GM12892 (cell line): ENCODE results near the gene KRT33B.
"Not testable (repeated sequence)": the region's sequence is repeated elsewhere in the genome, so short reads cannot be mapped to it uniquely, and the experiment has no call there.

ENCODE experiments used
- DNase-seq: peaks from one replicate; pipeline ENCODE4 v3.0.0; 2011; ENCODE audit not compliant: insufficient read length
- FAIRE-seq: peaks from 2 replicates; lab custom pipeline; 2011; peaks lifted over from hg19 to GRCh38; lab: Jason Lieb, UNC
- POLR2A ChIP-seq: IDR thresholded peaks from 2 replicates; pipeline ENCODE4 v1.6.1; 2011; ENCODE audit warnings: low read depth, low read length, control low read depth
- POLR2AphosphoS5 ChIP-seq: IDR thresholded peaks from 2 replicates; pipeline ENCODE4 v1.6.1; 2011; ENCODE audit warnings: low read depth, low read length, control low read depth
- TAF1 ChIP-seq: IDR thresholded peaks from 2 replicates; pipeline ENCODE4 v1.6.1; 2011; ENCODE audit warnings: low read depth, mild to moderate bottlenecking, control low read depth, low read length, borderline replicate concordance

Gene KRT33B

DNA sequence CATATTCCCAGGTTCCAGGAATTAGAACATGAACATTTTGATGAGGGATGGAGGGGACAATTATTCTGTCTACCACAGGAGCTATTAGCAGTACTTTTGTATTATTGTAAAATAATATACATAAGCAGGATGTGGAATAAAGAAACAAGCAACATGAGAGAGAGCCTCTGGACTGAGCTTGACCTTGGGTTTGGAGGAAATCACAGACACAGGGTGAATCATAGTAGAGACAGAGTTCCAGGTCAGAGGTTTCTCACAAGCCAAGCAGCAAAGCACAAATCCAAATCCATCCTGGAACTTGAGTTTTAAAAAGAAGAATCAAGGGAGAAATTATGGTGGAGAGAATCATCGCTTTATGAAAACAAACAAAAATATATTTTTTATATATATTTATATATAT, 22.7 kb upstream of the KRT33B start:
- FAIRE-seq (no peak), DNase-seq (no peak)
- TF ChIP-seq POLR2A (no peak), POLR2AphosphoS5 (no peak), TAF1 (no peak)

DNA sequence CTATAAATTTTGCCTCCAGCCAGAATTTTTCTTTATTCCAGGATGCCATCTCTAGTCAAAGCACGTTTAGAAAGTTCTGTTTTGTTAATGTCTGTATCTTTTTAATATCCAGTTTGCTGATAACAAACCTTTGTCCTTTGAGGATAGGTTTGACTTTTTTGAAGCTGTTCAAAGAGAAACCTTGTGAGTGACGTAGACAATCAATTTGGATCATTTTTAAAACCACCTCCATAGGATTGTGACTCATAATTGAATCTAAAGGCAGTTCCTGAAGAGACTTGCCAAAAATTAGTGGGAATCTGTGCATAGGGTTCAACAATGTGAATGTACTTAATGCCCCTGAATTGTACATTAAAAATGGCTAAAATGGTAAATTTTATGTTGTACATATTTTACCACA, 21.9 kb upstream of the KRT33B start:
- TF ChIP-seq TAF1: no peak
- no peak for TF ChIP-seq POLR2A
- TF ChIP-seq POLR2AphosphoS5: no peak
- DNase-seq (no peak), FAIRE-seq (no peak)

DNA sequence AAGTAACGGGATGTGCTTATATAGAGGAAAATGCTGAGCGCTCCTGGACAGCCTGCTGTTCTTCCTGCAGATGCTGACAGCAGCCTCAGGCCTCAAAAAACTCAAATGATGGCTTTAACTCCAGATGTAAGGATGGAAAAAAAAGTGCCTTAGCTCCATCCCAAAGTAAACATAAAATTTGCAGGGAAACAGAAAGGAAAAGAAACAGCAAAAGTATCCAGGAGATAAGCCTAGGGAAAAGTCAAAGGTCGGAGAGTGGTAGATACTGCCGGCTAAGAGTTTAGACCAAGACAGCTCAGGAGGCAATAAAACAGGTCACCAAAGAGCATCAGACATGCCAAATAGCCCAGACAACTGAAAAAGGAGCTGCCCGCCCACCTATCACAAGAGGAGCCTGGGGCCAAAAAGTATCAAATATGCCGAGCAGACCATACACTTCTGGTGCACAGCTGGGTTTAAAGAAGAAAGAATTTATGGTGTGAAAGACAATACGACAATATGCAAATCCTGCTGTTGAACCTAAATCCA, 20.9 kb upstream of the KRT33B start:
- FAIRE-seq (no peak), DNase-seq (no peak)
- TF ChIP-seq POLR2A (no peak), TAF1 (no peak), POLR2AphosphoS5 (no peak)

DNA sequence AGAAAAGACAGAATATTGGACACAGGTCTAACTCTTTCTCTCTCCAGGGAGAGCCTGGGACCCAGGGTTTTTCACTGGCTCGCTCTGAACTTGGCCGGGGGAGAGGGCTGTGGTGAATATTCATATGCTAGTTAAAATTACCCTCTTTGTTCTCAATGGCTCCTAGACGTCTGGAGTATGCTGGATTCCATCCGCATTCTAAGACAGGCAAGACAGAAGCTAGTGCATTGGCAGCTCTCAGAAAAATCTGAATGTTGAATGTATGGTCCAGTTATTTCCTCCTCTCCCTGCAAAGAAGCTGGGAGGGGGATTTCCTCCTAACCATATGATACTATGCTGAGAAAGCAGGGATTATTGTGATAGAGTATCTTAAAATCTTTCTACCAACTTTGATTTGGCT, 18.1 kb upstream of the KRT33B start:
- FAIRE-seq (no peak), DNase-seq (no peak)
- TF ChIP-seq TAF1: no peak
- no peak for TF ChIP-seq POLR2A
- no peak for TF ChIP-seq POLR2AphosphoS5

DNA sequence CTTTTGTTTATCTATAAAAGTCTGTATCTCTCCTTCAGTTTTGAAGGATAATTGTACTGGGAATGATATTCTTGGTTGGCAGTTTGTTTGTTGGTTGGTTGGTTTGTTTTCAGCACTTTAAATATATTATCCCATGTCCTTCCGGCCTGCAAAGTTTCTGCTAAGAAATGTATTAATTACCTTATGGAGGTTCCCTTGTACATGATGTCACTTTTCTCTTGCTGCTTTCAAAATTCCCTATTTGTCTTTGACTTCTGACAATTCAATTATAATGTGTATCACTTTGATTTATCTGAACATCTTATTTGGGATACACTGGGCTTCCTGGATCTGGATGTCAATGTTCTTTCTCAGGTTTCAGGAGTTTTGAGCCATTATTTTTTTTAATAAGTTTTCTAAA, 16.6 kb upstream of the KRT33B start:
- FAIRE-seq (no peak), DNase-seq (no peak)
- TF ChIP-seq POLR2A (no peak), POLR2AphosphoS5 (no peak), TAF1 (no peak)

DNA sequence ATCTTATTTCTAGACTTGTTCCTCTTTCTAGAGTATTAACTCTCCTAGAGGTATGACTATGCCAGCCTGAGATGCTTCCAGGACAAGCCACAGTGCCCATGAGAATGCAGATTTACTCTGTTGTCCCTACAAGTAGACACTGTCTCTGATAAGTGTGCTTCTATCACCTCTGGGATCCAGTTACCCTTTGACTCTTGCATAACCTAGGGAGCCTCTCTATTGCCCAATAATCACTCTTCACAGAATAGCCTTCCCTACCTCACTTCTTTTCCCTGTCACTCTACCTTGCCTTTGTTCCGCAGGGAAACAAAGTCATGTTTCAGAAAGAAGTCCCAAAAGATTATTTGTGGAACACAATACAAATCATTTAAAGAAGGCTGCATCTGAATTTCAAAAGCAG, 14.1 kb upstream of the KRT33B start:
- DNase-seq: no peak
- FAIRE-seq: no peak
- TF ChIP-seq TAF1: no peak
- no peak for TF ChIP-seq POLR2AphosphoS5
- TF ChIP-seq POLR2A: no peak

DNA sequence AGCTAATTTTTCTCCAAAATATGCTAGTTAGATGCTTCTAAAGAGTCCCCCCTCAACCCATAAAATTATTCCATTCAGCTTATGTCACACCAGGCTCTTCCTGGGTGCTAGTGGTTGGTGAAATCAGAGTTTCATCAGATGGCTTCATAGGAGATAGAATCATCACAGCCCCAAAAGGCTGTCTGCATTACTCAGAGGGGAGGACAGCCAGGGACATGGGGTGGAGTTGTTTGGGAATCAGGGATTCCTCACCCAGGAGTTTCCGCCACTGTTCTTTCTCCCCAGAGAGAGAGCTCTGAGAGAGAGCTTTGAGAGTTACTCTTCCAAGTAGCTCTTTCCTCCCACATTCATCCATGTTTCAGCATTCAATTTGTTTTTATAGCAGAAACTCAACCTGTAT, 12.8 kb upstream of the KRT33B start:
- FAIRE-seq: no peak
- no peak for TF ChIP-seq POLR2AphosphoS5
- no peak for TF ChIP-seq TAF1
- no peak for TF ChIP-seq POLR2A
- DNase-seq: no peak

DNA sequence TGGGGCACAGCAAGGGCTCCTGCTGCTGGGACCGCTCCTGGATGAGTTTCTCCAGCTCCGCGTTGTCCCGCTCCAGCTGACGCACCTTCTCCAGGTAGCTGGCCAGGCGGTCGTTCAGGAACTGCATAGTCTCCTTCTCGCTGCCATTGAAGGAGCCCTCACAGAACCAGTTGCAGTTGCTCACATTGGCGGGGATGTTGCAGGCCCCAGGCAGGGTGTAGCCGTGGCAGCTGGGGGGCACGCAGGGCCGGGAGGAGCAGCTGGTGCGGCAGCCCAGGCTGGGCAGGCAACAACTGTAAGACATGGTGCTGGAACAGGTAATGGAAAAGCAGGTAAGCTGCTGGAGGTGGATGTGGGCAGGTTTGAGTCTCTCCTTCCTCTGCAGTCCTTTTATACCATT, 12.3 kb upstream of the KRT33B start, which contains the start of gene KRT34:
KRT34 (minus strand) TSS at position 364 of the 400 bp plus-strand sequence; CDS start at position 304, 60 bp downstream.
- not testable (repeated sequence) for DNase-seq, FAIRE-seq

DNA sequence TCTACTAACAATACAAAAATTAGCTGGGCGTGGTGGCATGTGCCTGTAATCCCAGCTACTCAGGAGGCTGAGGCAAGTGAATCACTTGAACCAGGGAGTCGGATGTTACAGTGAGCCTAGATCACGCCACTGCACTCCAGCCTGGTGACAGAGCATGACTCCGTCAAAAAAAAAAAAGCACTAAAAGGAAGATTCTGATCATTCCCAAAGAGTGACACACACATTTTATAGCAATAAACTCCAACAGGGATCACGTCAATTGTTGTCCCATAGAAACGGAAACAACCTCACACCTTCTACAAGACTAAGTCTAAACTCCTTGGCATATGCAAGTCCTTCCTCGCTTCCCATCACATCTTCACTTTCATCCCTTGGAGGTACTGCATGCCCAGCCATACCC, 10.5 kb upstream of the KRT33B start:
- not testable (repeated sequence) for DNase-seq, FAIRE-seq

DNA sequence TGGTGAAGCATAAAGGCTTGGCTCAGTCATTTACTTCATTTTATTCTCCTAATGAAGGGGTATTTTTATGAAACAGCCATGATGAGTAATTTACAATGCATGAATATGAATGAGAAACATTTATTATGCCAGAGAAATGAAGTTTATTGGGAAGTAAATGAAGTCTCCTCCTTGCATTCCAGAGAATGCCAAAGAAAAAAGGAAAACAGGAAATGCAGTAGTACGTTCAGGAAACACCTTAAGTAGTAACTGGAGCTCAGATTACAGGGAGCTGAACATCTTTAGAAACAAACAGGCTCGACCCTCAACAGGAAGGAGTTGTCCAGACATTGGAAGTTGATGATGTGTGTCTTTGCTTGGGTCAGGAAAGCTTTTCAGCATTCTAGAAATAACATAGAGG, 7.9 kb upstream of the KRT33B start:
- FAIRE-seq (no peak), DNase-seq (no peak)
- no peak for TF ChIP-seq POLR2A
- TF ChIP-seq POLR2AphosphoS5: no peak
- TF ChIP-seq TAF1: no peak

DNA sequence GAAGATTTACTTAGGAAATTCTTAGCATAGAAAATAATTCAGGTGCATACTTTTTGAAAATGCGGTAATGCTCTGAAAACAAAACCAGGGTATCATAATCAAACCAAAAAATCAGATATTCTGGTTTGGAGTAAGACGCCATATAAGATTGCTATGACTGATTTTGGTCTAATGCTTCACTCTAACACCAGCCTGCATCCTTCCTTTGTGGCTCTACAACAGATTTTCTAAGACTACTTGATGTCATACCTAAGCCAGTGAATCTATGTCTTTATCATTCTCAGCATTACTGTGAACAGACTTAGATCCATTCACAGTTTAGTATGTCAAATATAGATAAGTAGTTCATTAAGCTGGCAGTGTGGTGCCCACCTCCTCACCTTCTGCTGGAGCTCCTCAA, 590 bp downstream of the KRT33B start:
- DNase-seq (no peak), FAIRE-seq (no peak)
- TF ChIP-seq POLR2AphosphoS5 (no peak), POLR2A (no peak), TAF1 (no peak)

DNA sequence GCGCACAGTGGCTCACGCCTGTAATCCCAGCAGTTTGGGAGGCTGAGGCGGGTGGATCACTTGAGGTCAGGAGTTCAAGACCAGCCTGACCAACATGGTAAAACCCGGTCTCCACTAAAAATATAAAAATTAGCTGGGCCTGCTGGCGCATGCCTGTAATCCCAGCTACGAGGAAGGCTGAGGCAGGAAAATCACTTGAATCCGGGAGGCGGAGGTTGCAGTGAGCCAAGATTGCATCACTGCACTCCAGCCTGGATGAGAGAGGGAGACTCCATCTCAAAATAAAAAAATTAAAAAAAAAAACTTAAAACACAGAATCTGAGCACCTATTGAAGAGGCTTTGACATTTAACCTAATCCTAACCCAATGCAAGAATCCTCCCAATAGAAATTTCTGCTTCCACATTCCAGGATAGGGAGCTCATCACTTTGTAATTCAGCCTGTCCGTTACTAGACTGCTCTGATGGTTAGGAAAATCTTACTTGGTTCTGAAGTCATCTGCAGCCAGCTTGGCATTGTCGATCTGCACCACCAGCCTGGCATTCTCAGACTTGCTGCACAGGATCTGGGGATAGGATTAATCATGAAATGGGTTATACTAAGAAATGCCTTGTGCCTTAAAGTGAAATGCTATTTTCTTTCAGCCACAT, 2.1 kb downstream of the KRT33B start:
- no peak for FAIRE-seq

More for the DNA sequence above, 2.1 kb downstream of the KRT33B start:
- TF ChIP-seq POLR2A (no peak), TAF1 (no peak), POLR2AphosphoS5 (no peak)
- DNase-seq: no peak
